ENCODE measurements around the gene COX5B. TPM values are rescaled to one million over a fixed set of nuclear protein-coding genes. Genes with fewer than 3 reads are reported as not detected.
"Not testable (repeated sequence)": the region's sequence is repeated elsewhere in the genome, so short reads cannot be mapped to it uniquely, and the experiment has no call there.

Gene COX5B
- polyA plus RNA-seq (2013, experiment 1 of 2), result 235 TPM
- polyA plus RNA-seq (2013, experiment 2 of 2), result 239 TPM

- peak within 1 kb of the TSS; percentile 69 for H2BK5ac ChIP-seq (ENCODE audit: low read length)
- peak within 1 kb of the TSS; percentile 48 for H3K23ac ChIP-seq (ENCODE audit: low read length)
- peak within 1 kb of the TSS; percentile 77 for H3K4ac ChIP-seq (ENCODE audit: low read depth, low read length)
- peak within 1 kb of the TSS; percentile 61 for H3K18ac ChIP-seq (ENCODE audit: low read length)
- H3K36me3 ChIP-seq (ENCODE audit: control insufficient read depth, insufficient read depth, low read length), result peaks cover 9% of the 10 kb centered on the region
- H2AK5ac ChIP-seq (ENCODE audit: low read length), result peak within 1 kb of the TSS; percentile 73
- WGBS (ENCODE audit: extremely low coverage, insufficient coverage, low lambda C conversion rate), result no CpG with 5 or more reads among the region's 63 CpGs
- H3K9ac ChIP-seq (ENCODE audit: low read length), result peak within 1 kb of the TSS; percentile 84
- H3K79me1 ChIP-seq (ENCODE audit: low read length), result peaks cover 4% of the 10 kb centered on the region
- peak; percentile 99 for DNase-seq
- H3K27me3 ChIP-seq (ENCODE audit: insufficient read depth, low read length, poor library complexity), result no peaks in the 10 kb centered on the region
- H3K4me1 ChIP-seq (ENCODE audit: control insufficient read depth, low read depth, low read length), result peaks cover 2% of the 10 kb centered on the region
- H4K8ac ChIP-seq (ENCODE audit: low read depth, low read length), result peak within 1 kb of the TSS; percentile 57
- H2BK120ac ChIP-seq (ENCODE audit: low read depth, low read length), result no peak within 1 kb of the TSS
- peak within 1 kb of the TSS; percentile 10 for H4K5ac ChIP-seq (ENCODE audit: low read length)
- H3K4me3 ChIP-seq (ENCODE audit: low read length), result peak within 1 kb of the TSS; percentile 72
- peak within 1 kb of the TSS; percentile 96 for H3K4me2 ChIP-seq (ENCODE audit: low read length)
- peak within 1 kb of the TSS; percentile 72 for H3K27ac ChIP-seq (ENCODE audit: low read depth, low read length)
- peak within 1 kb of the TSS; percentile 92 for H3K56ac ChIP-seq (ENCODE audit: low read length)
- H2BK15ac ChIP-seq (replicated peaks; ENCODE audit: low read depth), result no peak within 1 kb of the TSS
- peaks cover 8% of the 10 kb centered on the region for H3K79me2 ChIP-seq (ENCODE audit: control insufficient read depth, insufficient read depth, low read length)
These were observed at the start of gene COX5B for GRCh38 chr2:97645695-97646629. Gene COX5B, plus strand, starts transcription at chr2:97646062. Its CDS starts 25 bp downstream, at chr2:97646087.

- not testable (repeated sequence) for H3K27ac ChIP-seq (ENCODE audit: low read depth, low read length); H3K56ac ChIP-seq (ENCODE audit: low read length); H3K4me3 ChIP-seq (ENCODE audit: low read length); H3K18ac ChIP-seq (ENCODE audit: low read length); H4K5ac ChIP-seq (ENCODE audit: low read length); H3K79me1 ChIP-seq (ENCODE audit: low read length); H3K4me2 ChIP-seq (ENCODE audit: low read length); H2BK15ac ChIP-seq (replicated peaks; ENCODE audit: low read depth); H3K4me1 ChIP-seq (ENCODE audit: control insufficient read depth, low read depth, low read length); H3K9ac ChIP-seq (ENCODE audit: low read length); H2AK5ac ChIP-seq (ENCODE audit: low read length); H4K8ac ChIP-seq (ENCODE audit: low read depth, low read length); H2BK120ac ChIP-seq (ENCODE audit: low read depth, low read length); DNase-seq; H3K4ac ChIP-seq (ENCODE audit: low read depth, low read length); H2BK5ac ChIP-seq (ENCODE audit: low read length); H3K27me3 ChIP-seq (ENCODE audit: insufficient read depth, low read length, poor library complexity); H3K36me3 ChIP-seq (ENCODE audit: control insufficient read depth, insufficient read depth, low read length); H3K79me2 ChIP-seq (ENCODE audit: control insufficient read depth, insufficient read depth, low read length); H3K23ac ChIP-seq (ENCODE audit: low read length)
- no CpG with 5 or more reads among the region's 4 CpGs for WGBS (ENCODE audit: extremely low coverage, insufficient coverage, low lambda C conversion rate)
These were observed 49.7 kb upstream of the COX5B start for GRCh38 chr2:97596180-97596579.

- H3K79me1 ChIP-seq (ENCODE audit: low read length); H4K5ac ChIP-seq (ENCODE audit: low read length); H3K18ac ChIP-seq (ENCODE audit: low read length); DNase-seq; H3K27ac ChIP-seq (ENCODE audit: low read depth, low read length); H3K9ac ChIP-seq (ENCODE audit: low read length); H3K23ac ChIP-seq (ENCODE audit: low read length); H2BK15ac ChIP-seq (replicated peaks; ENCODE audit: low read depth); H3K4me3 ChIP-seq (ENCODE audit: low read length); H3K27me3 ChIP-seq (ENCODE audit: insufficient read depth, low read length, poor library complexity); H2BK5ac ChIP-seq (ENCODE audit: low read length); H3K56ac ChIP-seq (ENCODE audit: low read length); H3K4me1 ChIP-seq (ENCODE audit: control insufficient read depth, low read depth, low read length); H3K4ac ChIP-seq (ENCODE audit: low read depth, low read length); H3K79me2 ChIP-seq (ENCODE audit: control insufficient read depth, insufficient read depth, low read length); H2AK5ac ChIP-seq (ENCODE audit: low read length); H2BK120ac ChIP-seq (ENCODE audit: low read depth, low read length); H3K36me3 ChIP-seq (ENCODE audit: control insufficient read depth, insufficient read depth, low read length); H4K8ac ChIP-seq (ENCODE audit: low read depth, low read length); H3K4me2 ChIP-seq (ENCODE audit: low read length): not testable (repeated sequence)
- WGBS (ENCODE audit: extremely low coverage, insufficient coverage, low lambda C conversion rate), result no CpG with 5 or more reads among the region's 10 CpGs
These were observed 44.3 kb upstream of the COX5B start for GRCh38 chr2:97601537-97601936.

GRCh38 chr2:97605109-97605508 lies 40.8 kb upstream of the COX5B start:
- WGBS (ENCODE audit: extremely low coverage, insufficient coverage, low lambda C conversion rate), result no CpG with 5 or more reads among the region's 8 CpGs
- not testable (repeated sequence) for H3K79me2 ChIP-seq (ENCODE audit: control insufficient read depth, insufficient read depth, low read length); H3K27me3 ChIP-seq (ENCODE audit: insufficient read depth, low read length, poor library complexity); H2BK5ac ChIP-seq (ENCODE audit: low read length); H3K27ac ChIP-seq (ENCODE audit: low read depth, low read length); H2BK15ac ChIP-seq (replicated peaks; ENCODE audit: low read depth); H2BK120ac ChIP-seq (ENCODE audit: low read depth, low read length); H3K56ac ChIP-seq (ENCODE audit: low read length); H3K36me3 ChIP-seq (ENCODE audit: control insufficient read depth, insufficient read depth, low read length); H3K4ac ChIP-seq (ENCODE audit: low read depth, low read length); DNase-seq; H2AK5ac ChIP-seq (ENCODE audit: low read length); H4K5ac ChIP-seq (ENCODE audit: low read length); H4K8ac ChIP-seq (ENCODE audit: low read depth, low read length); H3K4me1 ChIP-seq (ENCODE audit: control insufficient read depth, low read depth, low read length); H3K79me1 ChIP-seq (ENCODE audit: low read length); H3K23ac ChIP-seq (ENCODE audit: low read length); H3K4me2 ChIP-seq (ENCODE audit: low read length); H3K9ac ChIP-seq (ENCODE audit: low read length); H3K4me3 ChIP-seq (ENCODE audit: low read length); H3K18ac ChIP-seq (ENCODE audit: low read length)

GRCh38 chr2:97605524-97606339 lies 40.1 kb upstream of the COX5B start:
- H3K9ac ChIP-seq (ENCODE audit: low read length); DNase-seq: not testable (repeated sequence)
- WGBS (ENCODE audit: extremely low coverage, insufficient coverage, low lambda C conversion rate), result no CpG with 5 or more reads among the region's 12 CpGs

More at GRCh38 chr2:97605524-97606339, 40.1 kb upstream of the COX5B start:
- not testable (repeated sequence) for H3K4me2 ChIP-seq (ENCODE audit: low read length); H2BK15ac ChIP-seq (replicated peaks; ENCODE audit: low read depth); H4K8ac ChIP-seq (ENCODE audit: low read depth, low read length); H3K18ac ChIP-seq (ENCODE audit: low read length); H3K79me2 ChIP-seq (ENCODE audit: control insufficient read depth, insufficient read depth, low read length); H4K5ac ChIP-seq (ENCODE audit: low read length); H3K4me1 ChIP-seq (ENCODE audit: control insufficient read depth, low read depth, low read length); H2BK5ac ChIP-seq (ENCODE audit: low read length); H3K4ac ChIP-seq (ENCODE audit: low read depth, low read length); H3K4me3 ChIP-seq (ENCODE audit: low read length); H3K56ac ChIP-seq (ENCODE audit: low read length); H3K27ac ChIP-seq (ENCODE audit: low read depth, low read length); H3K23ac ChIP-seq (ENCODE audit: low read length); H3K79me1 ChIP-seq (ENCODE audit: low read length); H2AK5ac ChIP-seq (ENCODE audit: low read length); H2BK120ac ChIP-seq (ENCODE audit: low read depth, low read length); H3K27me3 ChIP-seq (ENCODE audit: insufficient read depth, low read length, poor library complexity); H3K36me3 ChIP-seq (ENCODE audit: control insufficient read depth, insufficient read depth, low read length)
